GM10266 (cell line): Measurements from ENCODE around the gene PRKAR2B.

Source experiments
- DNase-seq: peaks from one replicate; pipeline ENCODE4 v3.0.0; 2012; ENCODE audit errors: extremely low spot score
- CTCF ChIP-seq: IDR thresholded peaks from 2 replicates; pipeline ENCODE4 v1.5.1; 2012; ENCODE audit warnings: mild to moderate bottlenecking, low read depth; ENCODE audit not compliant: control insufficient read depth, insufficient read depth; ENCODE audit errors: missing control alignments

The PRKAR2B gene

GRCh38 chr7:107158028-107158427, 113.5 kb downstream of the PRKAR2B start:
- DNase-seq: no peak
- no peak for TF ChIP-seq CTCF

GRCh38 chr7:107160389-107160788, 115.9 kb downstream of the PRKAR2B start:
- no peak for DNase-seq
- TF ChIP-seq CTCF: no peak

- DNase-seq: no peak
- TF ChIP-seq CTCF: no peak
Measured at GRCh38 chr7:107161415-107161814, 116.9 kb downstream of the PRKAR2B start.

GRCh38 chr7:107162475-107162874, 118.0 kb downstream of the PRKAR2B start:
- DNase-seq: no peak
- no peak for TF ChIP-seq CTCF

GRCh38 chr7:107164092-107164491, 119.6 kb downstream of the PRKAR2B start:
- DNase-seq: no peak
- TF ChIP-seq CTCF: no peak

GRCh38 chr7:107165341-107165740, 120.8 kb downstream of the PRKAR2B start:
- DNase-seq: no peak

More at GRCh38 chr7:107165341-107165740, 120.8 kb downstream of the PRKAR2B start:
- no peak for TF ChIP-seq CTCF
